HCT116 (cell line): ENCODE results near the gene PDE7B. TPM values are rescaled to one million over a fixed set of nuclear protein-coding genes. Genes with fewer than 3 reads are reported as not detected.

Experiments used
- ATAC-seq: fragments of 200-7000 bp; cut with Tn5 transposase; 2 replicates; pipeline ENCODE4 v1.9.1; 2020; ENCODE audit warnings: mild to moderate bottlenecking, moderate library complexity
- BruUV-seq: library from RNA; stranded (reverse); fragments of 400-500 nt; replicated peaks from 2 replicates; lab custom pipeline; 2021; lab: Mats Ljungman, UMichigan
- CTCF ChIA-PET: fragments of 300-600 bp; sonication (Branson Sonifier 250); formaldehyde crosslinking; loops from one replicate; lab custom pipeline; 2021; ENCODE audit warnings: antibody characterized with exemption; lab: Charles Lee
- POLR2A ChIA-PET: fragments of 300-600, 350-600 bp; sonication (Branson Sonifier 250); formaldehyde crosslinking; loops from one replicate; lab custom pipeline; 2021; ENCODE audit warnings: antibody characterized with exemption; lab: Charles Lee
- RAD21 ChIA-PET, 2 experiments: fragments of 300-600 bp; sonication (Branson Sonifier 250); formaldehyde crosslinking; loops; one replicate each; lab custom pipeline; 2023; ENCODE audit warnings: low total read pairs in 2 of 2; ENCODE audit not compliant: uncharacterized antibody in 2 of 2, unreplicated experiment in 2 of 2, low non-redundant PET in 1 of 2; lab: Charles Lee
- DNase-seq: peaks from one replicate; pipeline ENCODE4 v3.0.0-alpha.2; 2010; ENCODE audit warnings: low read depth, low spot score
- H2AFZ ChIP-seq: fragments of 200-600 bp; shearing (Covaris generic), sonication (generic); 2 replicates; pipeline ENCODE4 v1.6.1; 2017; ENCODE audit warnings: low read depth, mixed run types, mixed read lengths, antibody characterized with exemption, low read length; ENCODE audit not compliant: poor library complexity, severe bottlenecking
- H3K27ac ChIP-seq: 2 replicates; pipeline ENCODE4 v1.5.1; 2012; ENCODE audit warnings: low read depth, low read length
- H3K27me3 ChIP-seq: fragments of 200-600 bp; sonication (generic); 2 replicates; pipeline ENCODE4 v1.6.1; 2016; ENCODE audit warnings: mixed run types, low read length, mixed read lengths; ENCODE audit not compliant: insufficient read depth
- H3K36me3 ChIP-seq, 2 experiments: fragments of 200-500 bp in 1 of 2; fragments of 200-600 bp in 1 of 2; sonication (Bioruptor generic) in 1 of 2; sonication (generic) in 1 of 2; 2 replicates each; pipeline versions ENCODE4 v1.5.1 to v1.6.1; 2014 to 2016; ENCODE audit warnings: low read length in 2 of 2, inconsistent platforms in 1 of 2, mixed read lengths in 1 of 2, mixed run types in 1 of 2; ENCODE audit not compliant: insufficient read depth in 2 of 2, control insufficient read depth in 1 of 2
- H3K4me1 ChIP-seq, 2 experiments: fragments of 200-600 bp in 1 of 2; sonication (generic) in 1 of 2; 2 replicates each; pipeline versions ENCODE4 v1.5.1 to v1.6.1; 2012 to 2017; ENCODE audit warnings: low read length in 2 of 2, inconsistent platforms in 1 of 2, mild to moderate bottlenecking in 1 of 2, mixed read lengths in 1 of 2, mixed run types in 1 of 2, moderate library complexity in 1 of 2; ENCODE audit not compliant: insufficient read depth in 2 of 2, control insufficient read depth in 1 of 2
- H3K4me2 ChIP-seq: fragments of 200-600 bp; sonication (generic); 2 replicates; pipeline ENCODE4 v1.6.1; 2017; ENCODE audit warnings: mixed run types, low read length, mixed read lengths
- H3K4me3 ChIP-seq, 2 experiments: fragments of 200-600 bp in 1 of 2; sonication (generic) in 1 of 2; replicated peaks in 1 of 2; 2 replicates each; pipeline ENCODE4 v1.5.1; 2011 to 2016; ENCODE audit warnings: low read length in 2 of 2, control low read depth in 1 of 2, low read depth in 1 of 2, mild to moderate bottlenecking in 1 of 2, mixed read lengths in 1 of 2, mixed run types in 1 of 2
- H3K79me2 ChIP-seq: fragments of 200-600 bp; sonication (generic); 2 replicates; pipeline ENCODE4 v1.6.1; 2017; ENCODE audit warnings: mild to moderate bottlenecking, mixed run types, low read length, moderate library complexity, mixed read lengths; ENCODE audit not compliant: insufficient read depth
- H3K9ac ChIP-seq: fragments of 200-600 bp; sonication (generic); 2 replicates; pipeline ENCODE4 v1.6.1; 2016; ENCODE audit warnings: low read length, mixed read lengths
- H3K9me2 ChIP-seq: fragments of 200-600 bp; sonication (generic), shearing (Covaris generic); 2 replicates; pipeline ENCODE4 v1.6.1; 2017; ENCODE audit warnings: mixed run types, mild to moderate bottlenecking, moderate library complexity; ENCODE audit not compliant: insufficient read depth
- H3K9me3 ChIP-seq, 2 experiments: fragments of 200-500 bp in 1 of 2; fragments of 200-600 bp in 1 of 2; sonication (Bioruptor generic) in 1 of 2; sonication (generic) in 1 of 2; 2 replicates each; pipeline ENCODE4 v1.6.1; 2014 to 2017; ENCODE audit warnings: low read length in 2 of 2, mixed read lengths in 2 of 2, inconsistent platforms in 1 of 2, low read depth in 1 of 2, mild to moderate bottlenecking in 1 of 2, mixed run types in 1 of 2, moderate library complexity in 1 of 2; ENCODE audit not compliant: control insufficient read depth in 1 of 2, insufficient read depth in 1 of 2
- H4K20me1 ChIP-seq: fragments of 200-600 bp; sonication (generic), shearing (Covaris generic); 2 replicates; pipeline ENCODE4 v1.6.1; 2017; ENCODE audit warnings: mixed run types, mild to moderate bottlenecking, moderate library complexity; ENCODE audit not compliant: insufficient read depth
- ATF3 ChIP-seq: IDR thresholded peaks from 2 replicates; pipeline ENCODE4 v1.6.1; 2012
- CEBPB ChIP-seq: IDR thresholded peaks from 2 replicates; pipeline ENCODE4 v1.6.1; 2012; ENCODE audit warnings: low read depth
- ELF1 ChIP-seq: IDR thresholded peaks from 2 replicates; pipeline ENCODE4 v1.6.1; 2012; ENCODE audit warnings: low read depth, borderline replicate concordance
- EZH2 ChIP-seq: fragments of 200-600 bp; sonication (generic); IDR thresholded peaks from 2 replicates; pipeline ENCODE4 v1.6.1; 2017; ENCODE audit warnings: antibody characterized with exemption, mixed run types
- EZH2phosphoT487 ChIP-seq: fragments of 200-600 bp; IDR thresholded peaks from 2 replicates; pipeline ENCODE4 v1.6.1; 2018; ENCODE audit warnings: antibody characterized with exemption, borderline replicate concordance
- FOSL1 ChIP-seq: IDR thresholded peaks from 2 replicates; pipeline ENCODE4 v1.6.1; 2012; ENCODE audit warnings: low read depth
- MAX ChIP-seq: IDR thresholded peaks from 2 replicates; pipeline ENCODE4 v1.6.1; 2012
- RAD21 ChIP-seq: IDR thresholded peaks from 2 replicates; pipeline ENCODE4 v1.6.1; 2012; ENCODE audit warnings: low read depth, mild to moderate bottlenecking
- REST ChIP-seq: IDR thresholded peaks from 2 replicates; pipeline ENCODE4 v1.6.1; 2012; ENCODE audit warnings: low read depth
- SRF ChIP-seq: IDR thresholded peaks from 2 replicates; pipeline ENCODE4 v1.6.1; 2012; ENCODE audit warnings: low read depth
- TCF7L2 ChIP-seq: IDR thresholded peaks from 2 replicates; pipeline ENCODE4 v1.7.0; 2011; ENCODE audit warnings: borderline replicate concordance, inconsistent platforms; ENCODE audit not compliant: insufficient read depth, insufficient read length; ENCODE audit errors: extremely low read depth
- ZBTB33 ChIP-seq: IDR thresholded peaks from 2 replicates; pipeline ENCODE4 v1.6.1; 2011; ENCODE audit warnings: mild to moderate bottlenecking, low read length, moderate library complexity; ENCODE audit not compliant: insufficient replicate concordance; ENCODE audit errors: extremely low read depth
- ZFX ChIP-seq: fragments of 450-650 bp; IDR thresholded peaks from 2 replicates; pipeline ENCODE4 v1.6.1; 2017
- ZNF274 ChIP-seq: fragments of 200-500 bp; sonication (Bioruptor generic); IDR thresholded peaks from 2 replicates; pipeline ENCODE4 v1.6.1; 2014; ENCODE audit warnings: mild to moderate bottlenecking, low read depth, low read length, inconsistent platforms
- intact Hi-C: fragments of 100-400 bp; cut with micrococcal nuclease; formaldehyde crosslinking; loops from 2 replicates; pipeline ENCODE4 v1.10.0; 2022
- total RNA-seq: library from RNA; stranded (reverse); gene quantifications from one replicate; pipeline ENCODE4 v1.2.1, GENCODE V29; 2021; ENCODE audit not compliant: unreplicated experiment

The PDE7B gene
- total RNA-seq, 1 experiment from 2014 or later, result 0.61 TPM

- H3K27me3 ChIP-seq, result no peaks in the 10 kb centered on the region
- peaks cover 28 to 29% of the 10 kb centered on the region in 2 experiments for H3K4me1 ChIP-seq
- no peak overlapping the region for H2AFZ ChIP-seq
- no peaks in the 10 kb centered on the region for H3K9me3 ChIP-seq
- ChIA-PET POLR2A (no interaction called here), CTCF (no interaction called here)
- H3K9ac ChIP-seq, result no peak overlapping the region
- no peaks in the 10 kb centered on the region for H3K36me3 ChIP-seq
- TF ChIP-seq ATF3 (no peak), ZFX (no peak), ZNF274 (no peak), EZH2 (no peak)
- TF ChIP-seq, all 23 proteins: peak for 0
- Histone ChIP-seq H3K4me3 (no peak overlapping the region), H3K4me2 (no peak overlapping the region), H3K9me2 (no peaks in the 10 kb centered on the region), H3K27ac (no peak overlapping the region), H4K20me1 (no peaks in the 10 kb centered on the region), H3K79me2 (no peaks in the 10 kb centered on the region)
- no peak for ATAC-seq
- no TSS peak for BruUV-seq
- intact Hi-C loops, result no loop called here
- no peak for DNase-seq
- RAD21 ChIA-PET, result no interaction called here
These were observed 214.5 kb downstream of the PDE7B start for GRCh38 chr6:136066005-136066404.

- Histone ChIP-seq H3K79me2 (no peaks in the 10 kb centered on the region), H3K9me2 (no peaks in the 10 kb centered on the region), H3K4me3 (peak overlapping the region in 1 of 2 experiments; percentile 27; a peak in 1 of 4 replicates), H3K9me3 (no peaks in the 10 kb centered on the region), H3K27me3 (no peaks in the 10 kb centered on the region), H3K4me1 (peaks cover 25 to 29% of the 10 kb centered on the region in 2 experiments), H3K27ac (peak overlapping the region; percentile 82), H2AFZ (peak overlapping the region; percentile 96), H3K4me2 (peak overlapping the region; percentile 76), H3K36me3 (no peaks in the 10 kb centered on the region), H4K20me1 (no peaks in the 10 kb centered on the region), H3K9ac (peak overlapping the region; percentile 47)
- CTCF ChIA-PET, result no interaction called here
- POLR2A ChIA-PET, result no interaction called here
- intact Hi-C loops, result no loop called here
- ATAC-seq (peak; percentile 79), DNase-seq (peak; percentile 66)
- no TSS peak for BruUV-seq
- RAD21 ChIA-PET, result no interaction called here
- TF ChIP-seq EZH2 (no peak), CEBPB (peak; percentile 94), ELF1 (0 out of 2 replicates have a peak, but pooled peaks have one; percentile 16), ZNF274 (no peak), REST (no peak), RAD21 (no peak), SRF (0 out of 2 replicates have a peak, but pooled peaks have one; percentile 48), TCF7L2 (peak; percentile 40), EZH2phosphoT487 (no peak), MAX (peak; percentile 66), FOSL1 (peak; percentile 83), ZBTB33 (no peak)
These were observed 216.3 kb downstream of the PDE7B start for GRCh38 chr6:136067731-136068341.
